ENCODE results near the gene GGTLC2.
"Not testable (repeated sequence)": the region's sequence is repeated elsewhere in the genome, so short reads cannot be mapped to it uniquely, and the experiment has no call there.

Gene GGTLC2

GRCh38 chr22:22644314-22644713 lies at the start of gene GGTLC2:
Gene GGTLC2 (plus strand): TSS chr22:22644614. CDS start chr22:22646346, 1,732 bp downstream.
- DNase-seq = not testable (repeated sequence)

GRCh38 chr22:22595001-22595835 lies 49.2 kb upstream of the GGTLC2 start:
- no peak for DNase-seq

GRCh38 chr22:22598144-22598543 lies 46.3 kb upstream of the GGTLC2 start:
- DNase-seq = no peak

GRCh38 chr22:22599248-22599647 lies 45.2 kb upstream of the GGTLC2 start:
- DNase-seq = no peak

GRCh38 chr22:22600531-22601261 lies 43.7 kb upstream of the GGTLC2 start:
- DNase-seq = no peak

GRCh38 chr22:22603470-22603947 lies 40.9 kb upstream of the GGTLC2 start:
- DNase-seq = no peak

GRCh38 chr22:22604326-22605073 lies 39.9 kb upstream of the GGTLC2 start:
- DNase-seq = no peak

- DNase-seq = no peak
These were observed 39.4 kb upstream of the GGTLC2 start for GRCh38 chr22:22605074-22605404.

- DNase-seq = not testable (repeated sequence)
These were observed 36.4 kb upstream of the GGTLC2 start for GRCh38 chr22:22608022-22608421.

GRCh38 chr22:22609291-22609690 lies 35.1 kb upstream of the GGTLC2 start:
- DNase-seq = no peak

GRCh38 chr22:22612516-22612915 lies 31.9 kb upstream of the GGTLC2 start:
- no peak for DNase-seq

- no peak for DNase-seq
These were observed 30.3 kb upstream of the GGTLC2 start for GRCh38 chr22:22614065-22614464.

GRCh38 chr22:22616636-22617035 lies 27.8 kb upstream of the GGTLC2 start:
- no peak for DNase-seq

GRCh38 chr22:22618448-22618847 lies 26.0 kb upstream of the GGTLC2 start:
- DNase-seq = no peak

GRCh38 chr22:22618923-22619322 lies 25.5 kb upstream of the GGTLC2 start:
- DNase-seq = no peak

- DNase-seq = no peak
These were observed 24.5 kb upstream of the GGTLC2 start for GRCh38 chr22:22619765-22620414.

- DNase-seq = not testable (repeated sequence)
These were observed 15.6 kb upstream of the GGTLC2 start for GRCh38 chr22:22628546-22629495.

- not testable (repeated sequence) for DNase-seq
These were observed 13.2 kb upstream of the GGTLC2 start for GRCh38 chr22:22631223-22631652.

- DNase-seq = not testable (repeated sequence)
These were observed 12.2 kb upstream of the GGTLC2 start for GRCh38 chr22:22632226-22632625.

GRCh38 chr22:22633533-22633932 lies 10.9 kb upstream of the GGTLC2 start:
- DNase-seq = not testable (repeated sequence)

GRCh38 chr22:22636260-22636659 lies 8.2 kb upstream of the GGTLC2 start:
- not testable (repeated sequence) for DNase-seq

Measured in NCI-H1694 treated with DMSO at 0.1 percent for 48 hours (cell line).